ENCODE measurements around the gene SPEF1.
A peak's percentile ranks its signal among the peaks of the same experiment; 100 is the strongest.

Gene SPEF1

DNA sequence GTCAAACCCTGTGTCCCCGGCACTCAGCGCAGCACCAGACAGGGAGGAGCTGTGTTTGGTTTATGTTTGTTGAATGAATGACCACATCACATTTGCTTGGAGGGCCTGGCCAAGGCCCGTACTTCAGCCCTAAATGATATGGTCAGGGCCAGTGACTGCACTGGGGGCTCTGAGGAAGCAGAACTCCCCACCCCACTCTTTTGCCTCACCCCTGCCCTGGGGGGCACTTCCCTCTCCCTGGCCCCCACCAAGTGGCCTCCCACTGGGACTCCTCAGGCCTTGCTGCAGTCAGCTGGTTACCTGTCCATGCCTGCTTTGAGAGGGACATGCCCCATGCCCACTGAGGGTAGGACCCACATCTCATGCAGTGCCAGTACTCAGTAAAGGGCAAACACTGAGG, 16.6 kb downstream of the SPEF1 start:
- DNase-seq, result no peak

DNA sequence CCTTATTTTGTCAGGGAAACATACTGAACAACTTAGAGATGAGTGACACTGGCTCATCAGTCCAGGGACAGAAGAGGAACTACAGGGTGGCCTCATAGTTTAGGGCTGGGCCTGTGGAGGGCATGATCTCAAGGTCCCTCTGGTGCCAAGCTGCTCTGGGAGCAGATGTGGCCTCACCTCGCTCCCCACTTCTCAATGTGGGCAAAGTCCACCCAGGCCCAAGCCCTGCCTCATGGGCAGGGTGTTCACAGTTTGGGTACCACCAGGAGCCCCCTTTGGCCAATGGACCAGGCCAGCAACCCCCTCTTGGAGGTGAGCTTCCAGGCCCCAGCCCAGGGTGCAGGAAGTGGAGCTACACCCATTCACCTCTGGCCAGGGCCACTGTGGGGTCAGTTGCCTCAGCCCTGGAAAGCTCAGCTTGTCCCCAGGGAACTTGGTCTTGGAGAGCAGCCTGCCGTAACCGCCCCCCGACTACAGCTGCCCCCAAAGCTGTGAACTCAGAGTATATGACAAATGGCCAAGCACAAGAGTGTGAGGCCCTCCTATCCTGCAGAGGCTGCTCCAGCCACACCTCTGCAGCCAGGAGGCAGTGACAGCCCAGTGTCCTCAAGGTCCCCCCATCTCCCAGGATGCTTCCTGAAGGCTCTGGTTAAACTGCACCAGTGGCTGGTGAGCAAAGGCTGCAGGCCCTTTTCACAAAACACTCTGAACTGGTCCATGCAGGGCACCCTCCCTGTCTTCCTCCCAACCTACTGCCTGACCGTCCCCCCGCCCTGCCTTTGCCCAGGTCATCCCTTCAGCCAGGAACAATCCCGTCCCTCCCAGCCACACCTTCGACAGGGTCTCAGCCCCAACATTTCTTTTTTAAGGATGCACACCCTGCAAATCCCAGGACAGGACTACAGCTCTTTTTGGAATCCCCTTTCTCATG, 17.3 kb downstream of the SPEF1 start:
- no peak for DNase-seq

DNA sequence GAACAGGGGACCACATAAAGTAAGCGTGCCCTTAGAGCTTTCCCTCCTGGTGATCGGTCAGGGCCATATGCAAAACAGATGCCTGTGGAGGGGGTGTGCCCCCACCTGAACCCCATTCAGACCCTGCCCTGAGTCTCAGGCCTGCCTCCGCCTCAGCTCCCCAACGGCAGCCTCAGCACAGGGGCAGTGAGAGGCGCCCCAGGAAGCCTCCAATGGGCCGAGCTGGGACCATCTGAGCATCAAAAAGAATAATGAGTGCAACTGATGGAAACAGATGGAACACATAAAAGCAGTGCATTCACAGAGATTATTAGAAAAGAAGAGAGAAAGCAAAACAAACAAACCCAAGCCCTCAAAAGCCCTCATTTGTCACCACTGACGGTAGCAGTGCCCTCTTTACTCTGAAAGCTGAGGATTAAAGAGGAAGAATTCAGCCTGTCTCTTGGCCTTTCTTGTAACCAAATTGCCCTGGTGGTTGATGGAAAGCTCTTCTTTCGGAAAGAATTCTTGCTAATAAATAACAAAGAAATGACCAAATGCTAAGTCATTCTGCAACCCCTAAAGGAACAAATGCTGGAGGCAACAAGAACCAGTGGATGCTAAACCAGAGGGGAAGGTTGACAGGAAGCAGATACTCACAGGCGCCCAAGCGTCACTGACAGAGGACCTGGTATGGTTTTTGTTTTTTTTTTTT, 20.4 kb downstream of the SPEF1 start:
- no peak for DNase-seq

DNA sequence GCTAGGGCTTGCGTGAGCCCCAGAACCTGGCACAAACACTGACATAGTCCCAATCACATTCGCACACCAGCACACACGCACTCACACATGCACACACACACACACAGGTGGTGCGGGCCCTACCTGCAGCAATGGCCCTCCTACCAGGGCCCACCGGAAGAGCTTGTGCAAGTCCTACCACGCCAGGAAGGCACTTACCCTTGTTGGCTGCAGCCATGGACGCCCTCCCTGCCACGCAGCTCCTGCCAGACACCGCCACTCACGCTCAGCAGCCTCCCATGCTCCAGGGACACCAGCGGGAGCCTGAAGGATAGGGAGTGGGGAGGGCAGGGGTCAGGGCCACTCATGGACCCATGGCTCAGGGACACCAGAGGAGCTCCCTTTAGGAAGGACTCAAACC, 21.4 kb downstream of the SPEF1 start:
- DNase-seq, result no peak

DNA sequence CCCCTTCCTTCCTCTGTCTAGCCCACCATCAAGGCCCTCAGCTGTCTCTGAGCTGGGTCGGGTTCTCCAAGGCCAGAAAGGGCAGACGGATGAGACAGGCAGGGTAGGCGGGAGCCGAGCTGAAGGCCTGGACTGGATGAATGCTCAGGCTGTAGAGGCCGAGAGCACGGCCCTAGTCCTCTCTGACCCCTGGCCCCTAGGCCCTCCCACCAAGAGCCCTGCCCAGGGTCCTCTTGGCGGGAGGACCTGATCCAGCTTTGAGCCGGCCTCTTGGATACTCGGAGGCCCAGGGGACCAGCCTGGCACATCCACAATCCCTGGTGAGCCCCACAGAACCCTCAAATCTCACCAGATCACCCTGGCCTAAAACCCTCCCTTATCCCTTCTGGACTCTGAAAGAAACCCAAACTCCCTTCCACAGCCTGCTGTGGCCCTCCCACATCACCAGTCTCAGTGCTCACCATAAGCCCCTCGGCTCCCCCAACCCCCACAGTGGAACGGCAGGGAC, 21.9 kb downstream of the SPEF1 start:
- no peak for DNase-seq

DNA sequence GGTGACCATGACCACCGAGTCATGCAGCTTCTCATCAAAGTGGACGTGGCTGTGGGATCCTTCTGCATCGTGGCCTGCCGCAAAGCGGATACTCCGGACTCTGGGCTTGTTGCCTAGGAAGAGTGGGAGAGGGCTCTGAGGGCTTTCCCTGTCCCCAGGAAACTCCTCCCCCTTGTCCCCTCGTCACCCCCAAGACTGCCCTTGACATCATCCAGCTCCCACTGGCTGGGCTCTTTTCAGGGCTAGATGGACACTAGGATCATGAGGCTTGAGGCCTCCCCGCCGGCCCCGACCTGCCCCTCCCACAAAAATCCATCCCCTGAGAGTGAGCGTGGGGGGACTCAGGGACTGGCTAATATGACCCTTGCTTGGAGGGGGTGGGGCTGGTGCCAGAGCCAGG, 22.7 kb downstream of the SPEF1 start:
- no peak for DNase-seq

DNA sequence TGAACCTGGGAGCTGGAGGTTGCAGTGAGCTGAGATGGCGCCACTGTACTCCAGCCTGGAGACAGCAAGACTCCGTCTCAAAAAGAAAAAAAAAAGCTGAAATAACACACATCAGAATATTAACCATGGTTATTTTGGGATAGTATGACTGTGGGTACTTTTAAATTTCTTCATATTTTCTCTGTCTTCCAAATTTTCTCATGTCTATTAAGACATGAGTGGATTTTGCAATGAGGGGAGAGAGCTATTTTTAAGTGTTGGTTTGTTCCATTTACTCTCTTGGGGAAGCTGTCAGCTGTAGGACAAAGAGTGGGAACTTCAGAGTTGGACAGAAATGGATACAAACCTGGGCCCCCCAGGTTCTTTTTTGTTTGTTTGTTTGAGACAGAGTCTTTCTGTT, 24.0 kb downstream of the SPEF1 start:
- no peak for DNase-seq

DNA sequence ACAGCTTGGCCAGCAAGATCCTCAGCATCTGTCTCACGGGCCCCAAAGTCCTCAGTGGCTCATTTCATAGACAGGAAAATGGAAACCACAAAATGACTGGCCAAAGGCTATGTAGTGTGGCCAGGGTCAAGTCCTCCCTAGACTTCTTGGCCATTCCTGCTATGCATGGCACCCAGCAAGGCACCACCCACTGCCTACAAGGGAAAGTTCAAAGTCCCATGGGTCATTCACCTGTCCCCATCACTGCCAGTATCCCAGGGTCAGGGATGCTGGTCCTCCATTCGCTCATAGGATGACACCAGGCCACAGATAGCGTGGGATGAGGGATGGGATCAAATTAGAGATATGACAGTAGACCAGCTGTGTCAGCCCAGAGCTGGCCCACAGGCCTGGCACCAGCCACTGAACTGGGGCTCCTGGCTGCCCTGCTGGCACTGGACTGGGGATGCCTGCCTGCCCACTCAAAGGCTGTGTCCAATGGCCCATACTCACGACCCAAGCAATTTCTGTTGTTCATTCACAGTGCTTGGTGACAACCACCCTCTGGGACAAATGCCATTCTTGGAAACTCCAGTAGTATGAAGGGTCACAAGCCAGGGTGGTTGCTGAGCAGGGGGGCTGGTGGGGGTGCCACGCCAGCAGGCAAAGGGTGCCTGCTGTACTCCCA, 25.3 kb downstream of the SPEF1 start:
- no peak for DNase-seq

DNA sequence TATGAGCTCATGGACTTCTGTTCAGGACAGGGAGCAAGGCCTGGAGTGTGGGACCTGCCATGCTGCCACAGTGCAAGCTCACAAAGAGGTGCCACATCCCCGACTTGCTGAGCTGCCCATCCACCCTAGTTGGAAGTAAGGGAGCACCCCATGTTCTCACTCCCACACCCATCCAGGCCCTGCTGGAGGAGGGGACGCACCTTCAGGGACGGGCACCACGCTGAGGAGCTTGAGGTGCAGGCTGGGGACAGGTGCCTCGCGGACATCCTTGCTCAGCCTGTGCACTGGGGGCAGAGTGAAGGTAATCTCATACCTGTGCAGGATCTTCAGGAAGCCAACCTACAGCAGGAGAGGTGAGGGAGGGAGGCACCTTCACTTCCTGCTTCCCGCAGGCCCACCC, 26.0 kb downstream of the SPEF1 start:
- DNase-seq, result no peak

DNA sequence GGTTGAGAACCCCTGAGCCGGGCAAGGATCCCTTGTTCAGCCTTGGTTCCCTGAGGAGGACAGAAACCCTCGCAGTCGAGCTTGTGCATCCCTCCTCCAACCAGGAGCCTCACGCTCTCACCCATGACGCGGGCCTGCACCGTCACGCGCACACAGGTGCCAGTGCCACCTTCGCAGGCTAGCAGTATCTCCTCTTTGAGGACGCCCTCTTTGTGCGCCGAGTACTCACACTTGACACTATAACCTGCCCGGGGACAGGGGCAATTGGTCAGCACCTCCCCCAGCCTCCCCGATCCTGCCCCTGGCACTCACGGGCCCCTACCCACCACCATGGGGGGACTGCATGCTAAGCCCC, 27.0 kb downstream of the SPEF1 start:
- no peak for DNase-seq

DNA sequence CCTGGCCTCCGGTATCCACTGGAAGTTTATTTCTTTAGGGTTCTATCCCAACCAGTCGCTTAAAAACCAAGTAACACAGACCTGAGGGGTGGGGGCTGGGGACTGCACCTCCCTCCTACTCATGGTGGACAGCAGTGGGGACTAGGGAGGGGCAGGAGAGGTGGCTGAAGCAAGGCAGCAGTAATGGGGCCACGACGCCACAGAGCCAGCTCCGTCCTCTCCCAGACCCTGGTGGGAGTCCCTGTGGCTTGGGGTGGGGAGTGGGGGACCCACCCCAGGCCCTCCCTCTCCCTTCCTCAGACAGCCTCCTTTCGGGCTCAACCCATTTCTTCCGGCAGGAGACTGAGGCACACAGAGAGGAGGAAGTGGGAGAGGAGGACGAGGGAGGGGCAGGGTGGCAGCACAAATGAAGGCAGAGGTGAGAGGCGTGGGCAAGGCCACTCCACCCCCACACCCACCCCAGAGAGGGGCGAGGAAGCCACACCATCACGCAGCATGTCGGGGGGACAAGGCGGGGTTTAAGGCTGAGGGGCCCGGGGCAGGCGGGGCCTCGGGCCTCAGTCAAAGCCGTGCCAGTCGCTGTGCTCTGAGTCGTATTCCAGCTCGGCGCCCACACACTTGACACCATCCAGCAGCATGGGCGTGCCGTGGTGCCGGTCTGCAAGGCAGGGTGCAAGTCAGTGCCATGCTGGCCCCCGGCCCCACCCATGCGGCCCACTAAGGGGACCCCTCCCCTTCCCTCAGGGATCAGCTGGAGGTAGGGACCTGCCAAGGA, 27.6 kb downstream of the SPEF1 start:
- DNase-seq, result no peak

DNA sequence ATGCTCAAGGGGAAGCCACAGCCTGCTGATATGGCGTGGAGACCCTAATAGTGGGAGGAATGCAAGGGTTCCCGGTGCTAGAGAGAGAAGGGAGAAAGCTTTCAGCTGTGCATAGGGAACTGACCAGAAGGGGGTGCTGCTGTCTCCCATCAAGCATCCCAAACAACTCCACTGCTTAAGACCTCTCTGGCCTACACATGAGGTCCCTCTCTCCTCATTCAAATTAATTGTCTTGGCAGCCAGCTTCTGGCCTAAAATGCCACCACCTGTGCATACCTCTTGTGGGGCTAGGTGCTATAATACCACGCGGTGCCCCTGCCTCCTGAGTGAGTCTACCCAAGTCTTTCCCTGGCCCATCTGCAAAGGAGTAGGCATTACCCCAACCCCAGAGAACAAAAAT, 28.1 kb downstream of the SPEF1 start:
- peak; percentile 54 for DNase-seq

DNA sequence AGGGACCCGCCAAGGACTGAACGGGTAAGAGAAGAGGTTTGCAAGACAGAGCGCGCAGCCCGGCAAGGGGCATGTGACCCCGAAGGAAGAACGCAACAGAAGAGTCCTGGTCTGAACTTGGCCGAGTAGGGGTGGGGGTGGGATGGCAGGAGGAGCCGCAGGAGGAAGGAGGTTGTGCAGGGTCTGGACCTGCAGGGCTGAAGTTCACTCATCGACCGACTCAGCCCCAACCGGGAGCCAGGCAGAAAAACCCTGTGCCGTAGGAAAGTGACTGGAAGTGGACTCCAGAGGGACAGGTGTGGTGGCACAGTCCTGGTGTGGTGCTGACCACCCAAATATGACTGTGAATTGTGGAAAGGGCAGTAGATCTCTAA, 28.9 kb downstream of the SPEF1 start:
- DNase-seq, result no peak

DNA sequence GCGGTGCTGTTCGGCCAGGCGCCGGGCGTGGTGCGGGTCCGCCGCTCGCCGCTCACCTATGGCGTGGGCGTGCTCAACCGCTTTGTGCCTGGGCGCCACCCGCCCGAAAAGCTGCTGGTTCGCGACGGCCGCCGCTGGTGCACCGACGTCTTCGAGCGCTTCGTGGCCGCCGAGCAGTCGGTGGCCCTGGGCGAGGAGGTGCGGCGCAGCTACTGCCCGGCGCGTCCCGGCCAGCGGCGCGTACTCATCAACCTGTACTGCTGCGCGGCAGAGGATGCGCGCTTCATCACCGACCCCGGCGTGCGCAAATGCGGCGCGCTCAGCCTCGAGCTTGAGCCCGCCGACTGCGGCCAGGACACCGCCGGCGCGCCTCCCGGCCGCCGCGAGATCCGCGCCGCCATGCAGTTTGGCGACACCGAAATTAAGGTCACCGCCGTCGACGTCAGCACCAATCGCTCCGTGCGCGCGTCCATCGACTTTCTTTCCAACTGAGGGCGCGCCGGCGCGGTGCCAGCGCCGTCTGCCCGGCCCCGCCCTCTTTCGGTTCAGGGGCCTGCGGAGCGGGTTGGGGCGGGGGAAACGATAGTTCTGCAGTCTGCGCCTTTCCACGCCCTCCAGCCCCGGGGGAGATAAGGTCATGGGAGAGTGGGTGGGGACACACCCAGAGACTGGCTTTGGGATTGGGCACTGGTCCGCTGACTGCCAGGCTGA, 29.4 kb downstream of the SPEF1 start:
- peak; percentile 62 for DNase-seq

DNA sequence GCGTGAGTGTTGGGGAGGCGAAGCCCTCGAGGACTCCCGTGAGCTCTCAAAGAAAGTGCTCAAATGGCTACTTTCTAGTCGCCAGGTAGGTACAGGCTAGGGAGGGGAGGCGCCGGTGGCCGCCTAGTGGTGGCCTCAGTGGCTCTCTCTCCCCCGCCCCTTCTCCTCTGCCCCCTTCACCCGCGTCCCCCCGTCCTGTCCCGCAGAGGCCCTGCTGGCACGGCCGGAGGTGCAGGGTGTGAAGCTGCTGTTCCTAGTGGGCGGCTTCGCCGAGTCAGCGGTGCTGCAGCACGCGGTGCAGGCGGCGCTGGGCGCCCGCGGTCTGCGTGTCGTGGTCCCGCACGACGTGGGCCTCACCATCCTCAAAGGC, 30.0 kb downstream of the SPEF1 start:
- no peak for DNase-seq

DNA sequence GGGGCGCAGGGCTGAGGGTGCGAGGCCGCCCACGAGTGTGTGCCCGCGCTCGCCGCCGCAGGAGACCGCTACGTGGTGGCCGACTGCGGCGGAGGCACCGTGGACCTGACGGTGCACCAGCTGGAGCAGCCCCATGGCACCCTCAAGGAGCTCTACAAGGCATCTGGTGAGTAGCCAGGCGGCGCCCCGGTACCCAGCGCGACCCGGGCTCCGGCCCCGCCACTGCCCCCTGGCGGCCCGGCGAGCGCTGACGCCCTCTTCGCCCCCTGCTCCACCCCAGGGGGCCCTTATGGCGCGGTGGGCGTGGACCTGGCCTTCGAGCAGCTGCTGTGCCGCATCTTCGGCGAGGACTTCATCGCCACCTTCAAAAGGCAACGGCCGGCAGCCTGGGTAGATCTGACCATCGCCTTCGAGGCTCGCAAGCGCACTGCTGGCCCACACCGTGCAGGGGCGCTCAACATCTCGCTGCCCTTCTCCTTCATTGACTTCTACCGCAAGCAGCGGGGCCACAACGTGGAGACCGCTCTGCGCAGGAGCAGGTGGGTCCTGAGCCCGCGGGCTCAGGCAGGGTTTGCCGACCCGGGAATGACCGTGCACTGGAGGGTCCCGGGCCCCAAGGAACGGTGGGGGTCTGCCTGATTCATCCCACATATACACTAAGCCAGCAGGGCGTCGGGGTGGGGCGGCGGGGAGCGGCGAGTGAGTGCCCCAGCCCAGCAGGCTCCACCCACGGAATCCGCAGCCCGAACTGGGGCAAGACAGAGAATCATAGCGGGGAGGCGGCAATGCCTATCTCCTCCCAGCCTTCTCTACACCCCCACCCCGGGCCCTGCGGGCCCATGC, 31.3 kb downstream of the SPEF1 start:
- peak; percentile 28 for DNase-seq

DNA sequence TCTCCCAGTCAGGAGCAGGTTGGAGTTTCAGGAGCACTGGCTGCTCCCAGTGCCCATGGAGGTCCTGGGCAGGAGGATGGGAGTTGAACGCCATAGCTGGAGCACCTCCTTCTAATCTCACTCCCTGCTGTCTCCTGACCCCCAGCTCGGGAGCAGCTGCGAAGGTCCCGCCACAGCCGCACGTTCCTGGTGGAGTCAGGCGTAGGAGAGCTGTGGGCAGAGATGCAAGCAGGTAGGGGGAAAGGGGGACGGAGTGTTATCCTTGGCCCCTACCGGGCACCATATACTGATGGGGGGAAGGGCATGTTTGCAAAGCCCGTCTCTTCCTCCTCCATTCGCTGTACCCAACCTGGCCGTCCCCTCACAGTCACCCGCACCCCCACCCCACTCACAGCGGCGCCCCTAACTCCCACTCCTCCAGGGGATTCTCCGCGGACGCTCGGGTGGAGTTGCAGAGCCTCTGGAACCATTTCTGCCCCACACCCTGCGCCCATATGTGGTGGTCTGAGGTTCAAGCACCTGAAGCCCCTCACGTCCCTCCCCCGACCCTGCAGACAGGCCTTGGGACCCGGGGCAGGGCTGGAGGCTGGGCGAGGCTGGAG, 32.1 kb downstream of the SPEF1 start:
- DNase-seq, result no peak

DNA sequence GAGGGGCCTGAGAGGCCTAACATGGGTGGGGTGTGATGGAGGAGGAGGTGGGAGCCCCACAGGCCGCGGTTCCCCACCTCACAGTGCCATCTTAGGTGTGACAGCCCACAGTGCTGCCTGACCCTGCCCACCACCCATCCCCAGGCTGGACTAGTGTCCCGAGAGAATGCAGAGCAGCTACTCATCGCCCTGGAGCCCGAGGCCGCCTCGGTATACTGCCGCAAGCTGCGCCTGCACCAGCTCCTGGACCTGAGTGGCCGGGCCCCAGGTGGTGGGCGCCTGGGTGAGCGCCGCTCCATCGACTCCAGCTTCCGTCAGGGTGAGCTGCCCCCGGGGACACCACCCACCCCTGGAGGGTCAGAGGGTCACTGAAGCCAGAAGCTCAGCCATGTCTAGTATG, 33.2 kb downstream of the SPEF1 start:
- DNase-seq, result no peak

DNA sequence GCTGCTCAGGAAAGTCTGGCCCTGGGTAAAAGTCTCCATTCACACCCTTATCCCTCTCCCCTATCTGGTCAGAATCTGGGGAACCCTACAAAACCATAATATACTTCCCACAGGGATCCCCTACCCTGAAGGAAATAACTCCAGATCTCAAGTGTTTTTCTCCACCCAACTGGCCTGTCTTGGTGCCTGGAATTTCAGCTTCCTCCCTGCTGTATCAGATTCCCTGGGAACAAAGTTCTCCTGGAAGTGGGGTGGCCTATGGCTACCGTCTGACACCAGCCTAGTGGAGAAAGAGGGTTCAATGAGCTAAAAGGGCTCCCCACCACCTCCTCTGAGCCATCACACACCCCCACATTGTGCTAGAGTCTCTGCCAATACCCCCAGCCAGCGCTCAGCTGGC, 33.8 kb downstream of the SPEF1 start:
- no peak for DNase-seq

DNA sequence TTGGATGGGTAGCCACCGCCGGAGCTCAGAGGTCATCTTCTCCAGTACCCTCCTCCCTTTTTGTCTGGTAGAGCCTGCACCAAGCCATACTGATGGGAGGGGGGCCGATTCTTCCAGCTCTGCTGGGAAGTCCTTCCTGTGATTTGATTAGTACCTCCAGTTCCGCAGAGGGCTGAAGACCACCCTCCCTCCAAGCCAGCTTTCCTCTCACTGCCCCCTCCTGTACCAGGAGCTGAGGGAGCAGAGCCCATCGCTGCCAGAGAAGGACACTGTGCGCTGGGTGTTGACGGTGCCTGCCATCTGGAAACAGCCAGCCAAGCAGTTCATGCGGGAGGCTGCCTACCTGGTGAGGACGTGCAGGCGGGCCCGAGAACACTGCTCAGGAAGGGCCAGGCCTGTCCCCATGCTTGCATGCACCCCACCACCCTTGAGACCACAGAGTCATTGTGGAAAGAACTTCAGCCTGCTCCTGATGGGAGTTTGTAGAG, 35.5 kb downstream of the SPEF1 start:
- DNase-seq, result no peak
